ENCODE data around the gene RESP18. TPM values are rescaled to one million over a fixed set of nuclear protein-coding genes. Genes with fewer than 3 reads are reported as not detected.

The RESP18 gene
- polyA plus RNA-seq, 2 of the 4 experiments (the other 2 are of a cell fraction), result not detected

- FAIRE-seq (no peak), ATAC-seq (no peak), DNase-seq (ENCODE audit: low read depth in 1 of 2, low spot score in 1 of 2) (no peak)
- H3K4me3 ChIP-seq, result no peak overlapping the region
- H3K9me3 ChIP-seq, result no peaks in the 10 kb centered on the region
- ChIA-PET CTCF (interaction anchor here (0.7 to 16.3 kb wide), 12 partner anchors 8 to 273 kb away, joined by 3 to 540 read pairs (median 6); partner anchors contain the start of genes CNPPD1, DNAJB2, NHEJ1 and RETREG2), POLR2A (interaction anchor here (0.6 kb wide), 1 partner anchor 68 kb away, joined by 3 read pairs; no protein-coding TSS in a partner anchor)
- TF ChIP-seq HOXB5 (CRISPR knock-in tag; IDR thresholded peaks at IDR 0.05), result no peak
- TF ChIP-seq MAZ (IDR thresholded peaks at IDR 0.05; ENCODE audit: borderline replicate concordance, low read depth, low read length), result no peak
- TF ChIP-seq NR3C1 (IDR thresholded peaks at IDR 0.05), result no peak
- no peak for TF ChIP-seq PHF8 (IDR thresholded peaks at IDR 0.05; ENCODE audit: borderline replicate concordance, low read depth)
- TF ChIP-seq CBX2 (IDR thresholded peaks at IDR 0.05; ENCODE audit: borderline replicate concordance, low read depth), result no peak
- no peak for TF ChIP-seq EHF (CRISPR knock-in tag; IDR thresholded peaks at IDR 0.05)
- TF ChIP-seq FOXS1 (CRISPR knock-in tag; IDR thresholded peaks at IDR 0.05), result no peak
- TF ChIP-seq CTCF (IDR thresholded peaks at IDR 0.05), result no peak
- TF ChIP-seq BHLHE40 (IDR thresholded peaks at IDR 0.05; ENCODE audit: low read depth, low read length), result no peak
- no peak for TF ChIP-seq CHD2 (IDR thresholded peaks at IDR 0.05; ENCODE audit: low read length, partially characterized antibody)
- no peak overlapping the region for H3K4me2 ChIP-seq
- 0 out of 3 replicates have a peak, but pooled peaks cover 3% of the 10 kb centered on the region for H3K4me1 ChIP-seq
- no peak overlapping the region for H3K27ac ChIP-seq
- 6% methylated on average over 11 of the region's 11 CpGs for WGBS (ENCODE audit: missing lambda C conversion rate)
Measured at GRCh38 chr2:219302412-219302968, 30.1 kb downstream of the RESP18 start.

- Histone ChIP-seq H3K4me2 (no peak overlapping the region), H3K9me3 (no peaks in the 10 kb centered on the region), H3K4me3 (no peak overlapping the region), H3K4me1 (peaks cover 5% of the 10 kb centered on the region; the same call in 1 of the 3 replicates), H3K27ac (no peak overlapping the region)
- DNase-seq (ENCODE audit: low read depth in 1 of 2, low spot score in 1 of 2) (no peak), ATAC-seq (no peak), FAIRE-seq (no peak)
- no peak for TF ChIP-seq SMC3 (IDR thresholded peaks at IDR 0.05)
- no peak for TF ChIP-seq FOXS1 (CRISPR knock-in tag; IDR thresholded peaks at IDR 0.05)
- no peak for TF ChIP-seq RNF2 (IDR thresholded peaks at IDR 0.05; ENCODE audit: borderline replicate concordance, low read depth)
- no peak for TF ChIP-seq BHLHE40 (IDR thresholded peaks at IDR 0.05; ENCODE audit: low read depth, low read length)
- ChIA-PET POLR2A (interaction anchor here (0.8 kb wide), 1 partner anchor 47 kb away, joined by 6 read pairs; the partner anchor contains the start of gene TUBA4B), CTCF (interaction anchor here (0.5 to 16.3 kb wide), 22 partner anchors 8 to 270 kb away, joined by 3 to 540 read pairs (median 10); partner anchors contain the start of genes ABCB6, ANKZF1, ATG9A and CNPPD1)
- WGBS (ENCODE audit: missing lambda C conversion rate), result 40% methylated on average over 3 of the region's 5 CpGs
Measured at GRCh38 chr2:219300022-219300421, 32.5 kb downstream of the RESP18 start.

GRCh38 chr2:219299372-219299760 is 33.2 kb downstream of the RESP18 start:
- ATAC-seq, result no peak
- ChIA-PET CTCF (interaction anchor here (0.6 to 16.3 kb wide), 38 partner anchors 8 to 270 kb away, joined by 3 to 540 read pairs (median 6); partner anchors contain the start of genes ABCB6, ANKZF1, ATG9A and CNPPD1), POLR2A (interaction anchor here (0.6 to 0.8 kb wide), 2 partner anchors 47 to 374 kb away, joined by 4 to 6 read pairs; partner anchors contain the start of gene TUBA4B)
- Histone ChIP-seq H3K4me3 (no peak overlapping the region), H3K4me2 (no peak overlapping the region), H3K4me1 (peaks cover 6% of the 10 kb centered on the region; the same call in 2 of the 3 replicates), H3K27ac (no peak overlapping the region), H3K9me3 (no peaks in the 10 kb centered on the region)
- no peak for DNase-seq (ENCODE audit: low read depth in 1 of 2, low spot score in 1 of 2)
- WGBS (ENCODE audit: missing lambda C conversion rate), result 74% methylated on average over 6 of the region's 6 CpGs
- no peak for FAIRE-seq
- no peak for TF ChIP-seq BCL3 (IDR thresholded peaks at IDR 0.05)
- TF ChIP-seq FOSL2 (IDR thresholded peaks at IDR 0.05), result no peak
- no peak for TF ChIP-seq FOSL2 (CRISPR knock-in tag; IDR thresholded peaks at IDR 0.05)
- no peak for TF ChIP-seq MAX (IDR thresholded peaks at IDR 0.05)
- no peak for TF ChIP-seq USF2 (IDR thresholded peaks at IDR 0.05)
- no peak for TF ChIP-seq CEBPB (IDR thresholded peaks at IDR 0.05)
- no peak for TF ChIP-seq REST (IDR thresholded peaks at IDR 0.05)
- TF ChIP-seq RCOR1 (IDR thresholded peaks at IDR 0.05; ENCODE audit: low read depth, low read length), result no peak
- TF ChIP-seq NR3C1 (IDR thresholded peaks at IDR 0.05), result no peak
- TF ChIP-seq NPAS2 (CRISPR knock-in tag; IDR thresholded peaks at IDR 0.05; ENCODE audit: borderline replicate concordance), result no peak
- no peak for TF ChIP-seq KDM1A (IDR thresholded peaks at IDR 0.05; ENCODE audit: low read depth)
- no peak for TF ChIP-seq BHLHE40 (IDR thresholded peaks at IDR 0.05; ENCODE audit: low read depth, low read length)
- no peak for TF ChIP-seq SREBF2 (IDR thresholded peaks at IDR 0.05)
- TF ChIP-seq POLR2A (IDR thresholded peaks at IDR 0.05; ENCODE audit: low read length), result no peak

Measured in A549 (cell line).